SU-DHL-6 (cell line): Measurements from ENCODE around the gene TNIK.

Source experiments
- H2AFZ ChIP-seq: fragments of 200-600 bp; sonication (generic); 2 replicates; pipeline ENCODE4 v1.6.1; 2014; ENCODE audit warnings: low read depth, mild to moderate bottlenecking, moderate library complexity, mixed read lengths, antibody characterized with exemption, low read length; ENCODE audit not compliant: severe bottlenecking
- H3F3A ChIP-seq: fragments of 200-600 bp; shearing (Covaris generic); 2 replicates; pipeline ENCODE4 v1.6.0; 2016; ENCODE audit warnings: antibody characterized with exemption, mild to moderate bottlenecking; ENCODE audit not compliant: insufficient read depth
- H3K27ac ChIP-seq: fragments of 200-600 bp; sonication (generic); 2 replicates; pipeline ENCODE4 v1.5.1; 2016; ENCODE audit warnings: low read depth, mild to moderate bottlenecking, low read length, moderate library complexity, mixed read lengths
- H3K27me3 ChIP-seq: fragments of 200-600 bp; sonication (generic), shearing (Covaris generic); 2 replicates; pipeline ENCODE4 v1.6.0; 2014; ENCODE audit warnings: mild to moderate bottlenecking, low read length
- H3K36me3 ChIP-seq: fragments of 200-600 bp; sonication (generic); 2 replicates; pipeline ENCODE4 v1.6.1; 2014; ENCODE audit warnings: mild to moderate bottlenecking, low read length, mixed read lengths
- H3K4me2 ChIP-seq: fragments of 300-600, 200-600 bp; shearing (Covaris generic), sonication (generic); 2 replicates; pipeline ENCODE4 v1.6.0; 2014; ENCODE audit warnings: low read length, low read depth, mild to moderate bottlenecking; ENCODE audit not compliant: poor library complexity, severe bottlenecking
- H3K4me3 ChIP-seq: fragments of 200-600 bp; sonication (generic); 2 replicates; pipeline ENCODE4 v1.5.1; 2014; ENCODE audit warnings: antibody characterized with exemption, low read length, mild to moderate bottlenecking, mixed read lengths; ENCODE audit not compliant: insufficient read depth, poor library complexity, severe bottlenecking
- H3K79me2 ChIP-seq: fragments of 200-600 bp; sonication (generic); 2 replicates; pipeline ENCODE4 v1.6.1; 2014; ENCODE audit warnings: mild to moderate bottlenecking, low read length, moderate library complexity; ENCODE audit not compliant: insufficient read depth
- H3K9ac ChIP-seq: fragments of 200-600 bp; sonication (generic); 2 replicates; pipeline ENCODE4 v1.7.0; 2014; ENCODE audit warnings: mild to moderate bottlenecking, low read length
- H3K9me2 ChIP-seq: fragments of 200-600 bp; sonication (generic); replicated peaks from 2 replicates; pipeline ENCODE4 v1.6.1; 2014; ENCODE audit warnings: low read length; ENCODE audit not compliant: insufficient read depth
- H3K9me3 ChIP-seq: fragments of 200-600 bp; sonication (generic); 2 replicates; pipeline ENCODE4 v1.6.1; 2014; ENCODE audit warnings: low read length, mixed read lengths; ENCODE audit not compliant: insufficient read depth
- H4K20me1 ChIP-seq: fragments of 200-600 bp; sonication (generic); 2 replicates; pipeline ENCODE4 v1.6.1; 2014; ENCODE audit warnings: low read depth, mild to moderate bottlenecking, antibody characterized with exemption, low read length, moderate library complexity, mixed read lengths
- CTCF ChIP-seq: fragments of 200-600 bp; sonication (generic); IDR thresholded peaks from one replicate; pipeline ENCODE4 v1.5.1; 2017; ENCODE audit warnings: antibody characterized with exemption, mild to moderate bottlenecking, low read length, moderate library complexity; ENCODE audit not compliant: insufficient read depth, poor library complexity, severe bottlenecking
- EZH2phosphoT487 ChIP-seq: fragments of 200-600 bp; sonication (generic), shearing (Covaris generic); conservative IDR thresholded peaks from 2 replicates; pipeline ENCODE4 v1.6.1; 2018; ENCODE audit warnings: mild to moderate bottlenecking, antibody characterized with exemption, low read length, moderate library complexity, mixed read lengths

TNIK gene

GRCh38 chr3:171391432-171391831 is 68.8 kb downstream of the TNIK start:
- H3K79me2 ChIP-seq, result no peaks in the 10 kb centered on the region
- H3K27me3 ChIP-seq, result no peaks in the 10 kb centered on the region
- no peaks in the 10 kb centered on the region for H4K20me1 ChIP-seq
- H3K9ac ChIP-seq, result no peak overlapping the region
- no peaks in the 10 kb centered on the region for H3K9me3 ChIP-seq
- H3K27ac ChIP-seq, result no peak overlapping the region
- no peak overlapping the region for H3K4me2 ChIP-seq
- 0 out of 2 replicates have a peak, but pooled peaks cover 3% of the 10 kb centered on the region for H3K9me2 ChIP-seq
- no peaks in the 10 kb centered on the region for H3K36me3 ChIP-seq
- no peak overlapping the region for H3K4me3 ChIP-seq
- TF ChIP-seq EZH2phosphoT487 (no peak), CTCF (no peak)
- H3F3A ChIP-seq, result no peaks in the 10 kb centered on the region
- H2AFZ ChIP-seq, result no peak overlapping the region

GRCh38 chr3:171390051-171390941 is 69.9 kb downstream of the TNIK start:
- H3K36me3 ChIP-seq, result no peaks in the 10 kb centered on the region
- H3F3A ChIP-seq, result no peaks in the 10 kb centered on the region
- H3K4me3 ChIP-seq, result no peak overlapping the region
- H3K4me2 ChIP-seq, result no peak overlapping the region
- no peak overlapping the region for H2AFZ ChIP-seq
- H3K79me2 ChIP-seq, result no peaks in the 10 kb centered on the region
- no peaks in the 10 kb centered on the region for H3K9me3 ChIP-seq
- H3K9me2 ChIP-seq, result 0 out of 2 replicates have a peak, but pooled peaks cover 3% of the 10 kb centered on the region
- H3K9ac ChIP-seq, result no peak overlapping the region
- no peaks in the 10 kb centered on the region for H4K20me1 ChIP-seq
- H3K27ac ChIP-seq, result no peak overlapping the region
- H3K27me3 ChIP-seq, result no peaks in the 10 kb centered on the region
- TF ChIP-seq EZH2phosphoT487, result no peak
- no peak for TF ChIP-seq CTCF

GRCh38 chr3:171389491-171389890 is 70.7 kb downstream of the TNIK start:
- no peaks in the 10 kb centered on the region for H3F3A ChIP-seq
- H3K27me3 ChIP-seq, result no peaks in the 10 kb centered on the region
- no peaks in the 10 kb centered on the region for H4K20me1 ChIP-seq
- TF ChIP-seq EZH2phosphoT487, result no peak
- no peak for TF ChIP-seq CTCF
- no peak overlapping the region for H3K4me3 ChIP-seq
- H3K27ac ChIP-seq, result no peak overlapping the region
- H3K79me2 ChIP-seq, result no peaks in the 10 kb centered on the region
- no peak overlapping the region for H3K9ac ChIP-seq
- no peak overlapping the region for H3K4me2 ChIP-seq
- no peaks in the 10 kb centered on the region for H3K36me3 ChIP-seq
- H3K9me2 ChIP-seq, result no peaks in the 10 kb centered on the region
- H3K9me3 ChIP-seq, result no peaks in the 10 kb centered on the region
- no peak overlapping the region for H2AFZ ChIP-seq
